Lung (tissue), 12 donors: ENCODE data around the gene SCAF1. TPM values are rescaled to one million over a fixed set of nuclear protein-coding genes. Genes with fewer than 3 reads are reported as not detected.

Source experiments
- ATAC-seq: fragments of 200-7000 bp; cut with Tn5 transposase; one replicate; pipeline ENCODE4 v1.9.1; 2020; ENCODE audit warnings: moderate number of reproducible peaks; ENCODE audit not compliant: insufficient read depth, low FRiP score
- DNase-seq, 3 donors: peaks; one replicate each; pipeline ENCODE4 v3.0.0-alpha.2; 2013 to 2017
- H3K27ac ChIP-seq, 2 donors: one replicate each; pipeline ENCODE4 v1.5.1; 2013; ENCODE audit warnings: mild to moderate bottlenecking in 2 of 2, moderate library complexity in 2 of 2, control low read depth in 1 of 2, inconsistent platforms in 1 of 2, low read depth in 1 of 2, low read length in 1 of 2
- H3K27me3 ChIP-seq, 3 donors: one replicate each; pipeline ENCODE4 v1.5.1; 2013; ENCODE audit warnings: low read length in 2 of 3; ENCODE audit not compliant: control insufficient read depth in 3 of 3, insufficient read depth in 3 of 3
- H3K36me3 ChIP-seq, 4 donors: one replicate each; pipeline ENCODE4 v1.5.1; 2013; ENCODE audit warnings: low read length in 4 of 4, mild to moderate bottlenecking in 1 of 4, moderate library complexity in 1 of 4; ENCODE audit not compliant: control insufficient read depth in 4 of 4, insufficient read depth in 4 of 4
- H3K4me1 ChIP-seq, 5 donors: one replicate each; pipeline ENCODE4 v1.5.1; 2013; ENCODE audit warnings: low read length in 5 of 5, mild to moderate bottlenecking in 2 of 5, moderate library complexity in 1 of 5; ENCODE audit not compliant: control insufficient read depth in 5 of 5, insufficient read depth in 5 of 5
- H3K4me3 ChIP-seq: one replicate; pipeline ENCODE4 v1.5.1; 2013; ENCODE audit warnings: mild to moderate bottlenecking, control low read depth, moderate library complexity
- H3K9ac ChIP-seq, 2 donors: one replicate each; pipeline ENCODE4 v1.5.1; 2013; ENCODE audit warnings: low read length in 2 of 2, control low read depth in 1 of 2; ENCODE audit not compliant: insufficient read depth in 1 of 2
- H3K9me3 ChIP-seq, 4 donors: one replicate each; pipeline ENCODE4 v1.5.1; 2013; ENCODE audit warnings: low read length in 3 of 4, mild to moderate bottlenecking in 1 of 4, moderate library complexity in 1 of 4; ENCODE audit not compliant: control insufficient read depth in 4 of 4, insufficient read depth in 3 of 4
- CTCF ChIP-seq: IDR thresholded peaks from 2 replicates; pipeline ENCODE4 v1.5.1; 2012; ENCODE audit warnings: mild to moderate bottlenecking; ENCODE audit errors: control extremely low read depth, extremely low read depth
- WGBS, 2 donors: extraction: QIAGEN DNeasy Blood & Tissue Kit; methylation state at CpG; one replicate each; pipeline ENCODE4 v1.1.7; 2013; 5-methylcytosine and 5-hydroxymethylcytosine counted together
- polyA plus RNA-seq, 2 donors: library from polyadenylated mRNA; stranded (reverse); fragments of 200-250 nt; gene quantifications; one replicate each; pipeline ENCODE4 v1.2.1, GENCODE V29; 2013
- total RNA-seq, 2 donors: library from RNA; depleted of rRNA in 1 of 2; stranded (reverse); fragments of >200 nt in 1 of 2; gene quantifications; one replicate each; pipeline ENCODE4 v1.2.1, GENCODE V29; 2014 to 2021
- donor health status: control.
- donor health status: control.
- donor health status: Bipolar disorder and iron deficiency.
- donor health status: healthy.
- donor health status: DM: yes; HTN: yes; CAD: no.

Gene SCAF1
- total and polyA plus RNA-seq, 4 donors: 22.5 to 80.2 (median 25.5) TPM

- H3K4me1 ChIP-seq: peaks cover 0 to 12% (median 3%) of the 10 kb centered on the region in 5 donors
- H3K9me3 ChIP-seq: no peaks in the 10 kb centered on the region
- no peak overlapping the region for H3K9ac ChIP-seq
- H3K4me3 ChIP-seq: no peak overlapping the region
- TF ChIP-seq CTCF: no peak
- H3K27ac ChIP-seq: no peak overlapping the region
- H3K36me3 ChIP-seq: peaks cover 7 to 61% (median 28%) of the 10 kb centered on the region in 4 donors
- DNase-seq (no peak), ATAC-seq (no peak)
- no peaks in the 10 kb centered on the region for H3K27me3 ChIP-seq
- WGBS, 2 donors: 93 to 97% methylated on average over 14 to 15 of the region's 15 CpGs
Observed at GRCh38 chr19:49596407-49596806, 45.6 kb upstream of the SCAF1 start.

GRCh38 chr19:49596954-49597702 lies 44.9 kb upstream of the SCAF1 start:
- Histone ChIP-seq H3K27ac (no peak overlapping the region), H3K9me3 (no peaks in the 10 kb centered on the region), H3K27me3 (no peaks in the 10 kb centered on the region), H3K4me1 (peaks cover 0 to 12% (median 3%) of the 10 kb centered on the region in 5 donors), H3K9ac (no peak overlapping the region), H3K4me3 (no peak overlapping the region), H3K36me3 (peaks cover 7 to 68% (median 30%) of the 10 kb centered on the region in 4 donors)
- ATAC-seq: no peak
- 96 to 98% methylated on average over 65 of the region's 65 CpGs for WGBS, 2 donors
- no peak for DNase-seq
- TF ChIP-seq CTCF: no peak

- Histone ChIP-seq H3K27ac (no peak overlapping the region), H3K9ac (no peak overlapping the region), H3K4me1 (peaks cover 0 to 7% (median 3%) of the 10 kb centered on the region in 5 donors), H3K4me3 (no peak overlapping the region), H3K36me3 (peaks cover 7 to 73% (median 32%) of the 10 kb centered on the region in 4 donors), H3K27me3 (no peaks in the 10 kb centered on the region), H3K9me3 (no peaks in the 10 kb centered on the region)
- WGBS, 2 donors: 97 to 98% methylated on average over 29 of the region's 29 CpGs
- no peak for TF ChIP-seq CTCF
- DNase-seq: no peak
- ATAC-seq: no peak
Observed at GRCh38 chr19:49597703-49597974, 44.4 kb upstream of the SCAF1 start.
